ENCODE results near the gene IGFALS.

The IGFALS gene

DNA sequence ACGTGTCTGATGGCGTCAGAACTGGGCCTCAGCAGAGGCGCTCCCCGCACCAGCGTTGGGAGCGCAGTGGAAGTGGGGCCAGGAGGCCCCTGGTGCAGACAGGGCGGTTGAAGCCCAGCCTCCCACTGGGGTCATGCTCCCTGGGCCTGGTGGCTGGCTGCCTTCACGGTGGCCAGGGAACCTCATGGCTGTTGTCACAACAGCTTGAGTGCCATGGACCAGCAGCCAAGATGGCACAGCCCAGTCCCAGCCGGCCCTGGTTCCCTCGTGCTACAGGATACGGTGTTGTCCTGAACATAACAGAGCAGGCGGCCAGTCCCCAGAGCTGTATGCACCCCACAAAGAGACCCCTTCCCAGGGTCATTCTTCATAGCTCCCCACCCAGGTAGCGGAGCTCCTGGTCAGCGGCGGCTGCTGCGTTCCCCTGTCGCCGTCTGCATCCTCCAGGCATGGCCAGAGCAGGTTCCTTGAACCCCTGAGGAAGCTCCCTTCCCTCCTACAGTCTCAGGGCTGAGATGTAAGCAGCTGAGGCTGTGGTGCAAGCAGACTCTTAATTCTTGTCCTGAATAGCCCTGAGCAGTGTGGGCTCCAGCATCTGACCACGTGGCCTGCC, 51.8 kb downstream of the IGFALS start:
- DNase-seq: no peak

DNA sequence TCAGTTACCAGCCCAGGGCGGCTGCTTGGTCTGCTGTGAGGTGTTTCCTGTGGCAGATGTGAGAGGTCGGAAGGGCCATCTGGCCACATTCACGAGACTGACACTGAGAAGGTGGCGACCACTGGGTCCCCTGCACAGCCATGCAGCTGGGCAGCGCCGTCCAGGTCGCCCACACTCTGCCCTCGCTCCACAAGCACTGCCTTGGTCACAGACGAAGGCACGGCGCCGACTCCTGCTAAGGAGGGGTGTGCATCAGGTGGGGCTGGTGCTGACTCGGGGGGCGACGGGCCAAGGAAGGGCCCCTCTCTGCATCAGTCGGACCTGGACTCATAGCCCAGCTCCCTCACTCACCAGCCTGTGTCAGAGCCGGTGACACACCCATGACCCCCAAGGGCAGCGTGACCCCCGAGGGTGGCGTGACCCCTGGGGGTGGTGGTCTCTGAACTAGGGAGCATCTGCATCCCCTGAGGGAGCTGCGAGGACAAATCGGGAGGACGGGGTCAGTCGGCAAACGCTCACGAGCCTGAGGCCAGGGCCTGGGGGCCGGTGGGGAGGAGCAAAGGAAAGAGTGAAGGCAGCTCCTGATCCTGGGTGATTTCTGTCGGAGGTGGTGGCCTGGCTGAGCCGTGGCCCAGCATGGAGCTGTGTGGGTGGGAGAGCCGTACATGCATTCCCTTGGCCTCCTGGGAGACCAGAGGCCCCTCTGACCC, 52.6 kb downstream of the IGFALS start:
- no peak for DNase-seq

Measured in right hindlimb (tissue), 1 donor.